ENCODE measurements around the gene BEGAIN. TPM values are rescaled to one million over a fixed set of nuclear protein-coding genes. Genes with fewer than 3 reads are reported as not detected.

The BEGAIN gene
- total RNA-seq, 1 experiment from 2014 or later: 18.6 TPM

- peak; percentile 3 for DNase-seq (ENCODE audit: low read depth)
Measured at GRCh38 chr14:100536721-100537445, 50.3 kb downstream of the BEGAIN start.

- no peak for DNase-seq (ENCODE audit: low read depth)
Measured at GRCh38 chr14:100536121-100536510, 51.1 kb downstream of the BEGAIN start.

DNA sequence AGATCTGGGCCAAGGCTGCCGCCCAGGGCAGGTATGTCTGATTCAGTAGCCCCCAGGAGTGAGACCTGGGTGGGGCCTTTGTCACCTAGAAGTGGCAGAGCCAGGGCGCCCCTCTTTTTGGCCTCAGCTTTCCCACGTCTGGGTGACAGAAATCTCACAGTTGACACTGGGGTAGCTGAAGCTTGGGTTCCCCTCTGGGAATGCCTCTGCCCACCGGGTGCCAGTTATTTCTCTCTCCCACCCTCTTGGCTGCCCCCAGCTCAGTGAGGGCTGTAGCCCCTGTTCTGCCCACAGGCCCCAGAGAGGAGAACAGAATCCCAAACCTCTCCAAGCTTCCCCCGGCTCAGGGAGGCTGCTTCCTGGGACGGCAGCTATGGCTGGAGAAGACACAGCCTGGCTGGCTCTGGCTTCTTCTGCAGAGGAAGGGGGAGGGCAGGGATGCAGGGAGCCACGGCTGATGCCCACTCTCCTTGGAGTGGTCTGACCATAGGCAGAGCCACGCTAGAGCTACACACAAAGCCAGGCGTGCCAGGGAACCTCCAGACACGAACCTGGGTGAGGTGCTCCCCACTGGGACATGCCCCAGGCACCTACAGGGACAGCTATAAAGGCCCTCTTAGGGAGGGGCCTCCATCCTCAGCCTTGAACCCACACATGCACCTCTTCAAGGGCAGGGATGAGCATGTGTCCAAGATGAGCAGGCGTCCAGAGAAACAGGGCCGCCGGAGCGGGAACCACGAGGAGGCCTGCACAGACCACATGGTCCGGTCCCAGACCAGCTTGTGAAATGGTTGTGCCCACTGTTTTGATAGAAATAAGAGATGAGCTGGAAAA, 51.7 kb downstream of the BEGAIN start:
- DNase-seq (ENCODE audit: low read depth): no peak

GRCh38 chr14:100534528-100535286, 52.5 kb downstream of the BEGAIN start:
- DNase-seq (ENCODE audit: low read depth): peak; percentile 64

DNA sequence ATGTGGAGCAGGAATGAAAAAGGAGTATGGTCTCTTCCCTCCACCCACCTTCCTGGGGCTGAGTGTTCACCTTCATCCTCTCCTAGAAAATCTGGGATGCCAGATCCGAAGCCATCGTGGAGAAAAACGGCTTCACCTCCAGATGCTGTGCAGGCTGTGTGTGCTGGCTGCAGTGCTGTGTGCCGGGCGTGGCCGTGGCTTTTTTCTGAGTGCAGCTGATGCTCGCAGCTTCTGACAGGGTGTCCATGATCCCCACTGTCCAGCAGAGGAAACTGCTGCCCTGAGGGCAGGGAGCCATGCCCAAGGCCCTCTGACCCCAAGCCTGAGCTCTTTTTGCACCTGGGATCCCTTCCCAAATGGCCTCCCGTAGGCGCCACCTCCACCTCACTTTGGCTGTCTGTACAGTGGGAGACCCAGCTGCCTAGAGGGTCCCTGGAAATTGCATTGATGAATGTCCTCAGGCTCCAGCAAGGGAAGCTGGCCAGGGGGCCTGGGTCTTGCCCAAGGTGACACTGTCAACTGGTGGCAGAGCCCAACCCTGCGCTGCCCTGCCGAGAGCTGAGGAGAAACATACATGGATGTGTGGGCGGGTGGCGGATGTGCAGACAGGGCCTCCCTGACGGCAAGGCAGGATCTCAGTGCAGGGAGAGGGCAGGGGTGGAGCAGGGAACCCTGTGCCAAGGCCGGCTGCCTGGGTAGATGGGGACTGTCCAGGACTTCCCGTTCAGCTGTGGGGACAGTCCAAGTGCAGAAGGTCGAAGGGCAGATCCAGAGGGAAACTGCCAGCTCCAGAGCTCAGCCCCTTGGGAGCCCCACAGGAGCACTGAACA, 53.3 kb downstream of the BEGAIN start:
- DNase-seq (ENCODE audit: low read depth): peak; percentile 71

- peak; percentile 29 for DNase-seq (ENCODE audit: low read depth)
Measured at GRCh38 chr14:100532906-100533655, 54.1 kb downstream of the BEGAIN start.

- peak; percentile 48 for DNase-seq (ENCODE audit: low read depth)
Measured at GRCh38 chr14:100532154-100532861, 54.9 kb downstream of the BEGAIN start.

DNA sequence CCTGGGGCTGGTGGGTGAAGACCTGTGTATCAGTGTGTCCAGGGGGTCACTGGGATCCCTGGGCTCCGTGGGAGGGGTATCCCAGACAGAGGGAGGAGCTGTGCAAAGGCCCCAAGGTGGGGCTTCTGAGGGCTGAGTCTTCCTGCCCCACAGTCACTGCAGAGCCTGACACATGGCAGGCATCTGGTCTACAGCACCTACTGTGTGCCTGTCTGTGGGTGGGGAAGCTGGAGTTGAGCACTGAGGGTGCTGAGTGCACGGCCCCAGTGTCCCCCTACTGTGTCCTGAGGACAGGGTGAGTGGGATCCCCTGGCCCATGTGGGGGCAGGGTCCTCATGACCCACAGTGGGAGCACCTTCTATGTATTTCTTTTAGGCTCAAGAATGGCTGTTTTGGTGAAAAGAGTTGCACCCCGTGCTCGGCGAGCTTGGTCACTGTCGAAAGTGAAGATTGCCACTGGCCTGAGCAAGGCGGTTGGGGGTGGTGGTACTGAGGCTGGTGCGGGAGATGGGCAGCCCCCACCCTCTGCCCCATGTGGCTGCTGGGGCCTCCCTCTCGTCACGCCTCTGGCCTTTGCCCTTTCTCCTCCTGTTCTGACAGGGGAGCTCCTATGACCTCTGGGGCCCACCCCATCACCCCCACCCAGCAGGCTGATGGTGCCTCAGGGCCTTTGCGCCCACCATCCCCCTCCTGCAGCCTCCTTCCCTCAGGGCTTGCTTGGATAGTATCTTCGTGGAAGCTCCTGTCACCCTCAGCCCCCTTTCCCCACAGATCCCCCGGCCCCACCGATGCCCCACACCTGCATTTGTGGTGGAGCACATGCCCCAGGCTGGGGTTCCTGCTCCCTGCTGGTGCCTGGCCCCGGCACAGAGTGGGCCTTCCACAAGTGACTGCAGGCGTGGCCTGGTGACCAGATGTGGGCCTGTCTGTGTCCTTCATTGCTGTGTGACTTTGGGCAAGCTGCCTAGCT, 55.8 kb downstream of the BEGAIN start:
- no peak for DNase-seq (ENCODE audit: low read depth)

GRCh38 chr14:100530270-100531072, 56.7 kb downstream of the BEGAIN start:
- peak; percentile 2 for DNase-seq (ENCODE audit: low read depth)

- peak; percentile 3 for DNase-seq (ENCODE audit: low read depth)
Measured at GRCh38 chr14:100529561-100530031, 57.6 kb downstream of the BEGAIN start.

GRCh38 chr14:100528962-100529560, 58.2 kb downstream of the BEGAIN start:
- DNase-seq (ENCODE audit: low read depth): no peak

DNA sequence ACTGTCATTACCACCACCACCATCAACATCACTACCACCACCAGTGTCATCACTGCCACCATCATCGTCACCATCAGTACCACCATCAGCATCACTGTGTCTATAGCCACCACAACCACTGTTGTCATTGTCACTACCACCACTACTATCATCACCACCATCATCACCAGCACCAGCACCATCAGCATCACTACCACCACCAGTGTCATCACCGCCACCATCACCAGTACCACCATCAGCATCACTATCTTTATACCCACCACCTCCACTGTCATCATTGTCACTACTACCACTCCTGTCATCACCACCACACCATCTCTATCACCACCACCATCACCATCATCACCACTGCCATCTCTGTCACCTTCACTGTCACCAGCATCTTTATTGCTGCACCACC, 60.6 kb downstream of the BEGAIN start:
- peak; percentile 6 for DNase-seq (ENCODE audit: low read depth)

DNA sequence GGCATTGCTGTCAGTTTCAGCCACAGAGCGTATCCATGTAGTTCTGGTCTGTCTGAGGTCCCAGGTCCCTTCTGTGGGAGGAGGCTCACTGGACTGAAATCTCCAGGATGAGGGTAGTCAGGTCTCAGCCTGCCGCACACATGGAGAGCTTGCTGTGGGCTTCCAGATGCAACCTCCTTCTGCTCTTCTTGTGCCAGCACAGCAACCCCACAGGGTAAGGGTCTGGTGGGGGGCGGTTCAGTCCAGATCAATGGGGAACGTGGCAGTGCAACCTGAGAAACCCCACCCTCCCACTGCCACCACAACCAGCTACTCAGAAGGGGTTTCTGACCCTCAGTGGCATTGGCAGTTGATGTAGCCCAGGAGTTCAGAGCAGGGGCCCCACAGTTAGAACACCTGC, 61.2 kb downstream of the BEGAIN start:
- DNase-seq (ENCODE audit: low read depth): no peak

- DNase-seq (ENCODE audit: low read depth): no peak
Measured at GRCh38 chr14:100525615-100526014, 61.6 kb downstream of the BEGAIN start.

GRCh38 chr14:100524933-100525243, 62.3 kb downstream of the BEGAIN start:
- peak; percentile 72 for DNase-seq (ENCODE audit: low read depth)

- peak; percentile 6 for DNase-seq (ENCODE audit: low read depth)
Measured at GRCh38 chr14:100524233-100524932, 62.8 kb downstream of the BEGAIN start.

DNA sequence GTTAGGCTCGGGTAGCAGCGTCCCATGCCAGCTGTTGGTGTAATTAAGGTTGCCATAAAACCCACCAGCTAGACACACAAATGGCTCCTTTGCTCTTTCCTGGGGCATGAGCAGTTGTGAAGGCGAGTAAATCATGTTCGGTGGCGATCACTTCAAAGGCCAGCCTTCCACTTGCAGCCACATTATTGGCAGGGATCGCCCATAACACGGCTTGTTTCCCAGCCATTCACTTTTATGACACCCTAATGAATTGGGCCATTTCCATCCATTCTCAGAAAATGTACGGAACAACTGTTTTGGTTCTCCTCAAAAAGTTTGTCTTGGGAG, 63.4 kb downstream of the BEGAIN start:
- no peak for DNase-seq (ENCODE audit: low read depth)
